Measurements from ENCODE around the gene METTL5. TPM values are rescaled to one million over a fixed set of nuclear protein-coding genes. Genes with fewer than 3 reads are reported as not detected.

The METTL5 gene
- total RNA-seq, 1 donor from 2014 or later, result 49.4 TPM

- TF ChIP-seq CTCF (conservative IDR thresholded peaks at IDR 0.05), result no peak
- Mint-ChIP-seq H3K4me3 (no peak overlapping the region), H3K36me3 (no peaks in the 10 kb centered on the region), H3K27me3 (no peaks in the 10 kb centered on the region), H3K27ac (no peak overlapping the region), H3K9me3 (no peaks in the 10 kb centered on the region), H3K4me1 (ENCODE audit: unreplicated experiment) (peaks cover 13% of the 10 kb centered on the region)
- no peak for DNase-seq (ENCODE audit: extremely low spot score, unreplicated experiment)
Observed at GRCh38 chr2:169772651-169773050, 52.1 kb downstream of the METTL5 start.

GRCh38 chr2:169771612-169772011 lies 53.1 kb downstream of the METTL5 start:
- Mint-ChIP-seq H3K9me3 (no peaks in the 10 kb centered on the region), H3K27ac (no peak overlapping the region), H3K36me3 (no peaks in the 10 kb centered on the region), H3K27me3 (no peaks in the 10 kb centered on the region), H3K4me1 (ENCODE audit: unreplicated experiment) (peaks cover 10% of the 10 kb centered on the region), H3K4me3 (no peak overlapping the region)
- no peak for TF ChIP-seq CTCF (conservative IDR thresholded peaks at IDR 0.05)
- no peak for DNase-seq (ENCODE audit: extremely low spot score, unreplicated experiment)

- TF ChIP-seq CTCF (conservative IDR thresholded peaks at IDR 0.05), result no peak
- H3K27ac Mint-ChIP-seq, result no peak overlapping the region
- no peak overlapping the region for H3K4me3 Mint-ChIP-seq
- no peaks in the 10 kb centered on the region for H3K36me3 Mint-ChIP-seq
- no peaks in the 10 kb centered on the region for H3K9me3 Mint-ChIP-seq
- DNase-seq (ENCODE audit: extremely low spot score, unreplicated experiment), result no peak
- H3K4me1 Mint-ChIP-seq (ENCODE audit: unreplicated experiment), result peaks cover 4% of the 10 kb centered on the region
- no peaks in the 10 kb centered on the region for H3K27me3 Mint-ChIP-seq
Observed at GRCh38 chr2:169771021-169771420, 53.7 kb downstream of the METTL5 start.

GRCh38 chr2:169768262-169768995 lies 56.3 kb downstream of the METTL5 start:
- Mint-ChIP-seq H3K9me3 (no peaks in the 10 kb centered on the region), H3K27me3 (no peaks in the 10 kb centered on the region), H3K36me3 (no peaks in the 10 kb centered on the region), H3K4me3 (no peak overlapping the region), H3K4me1 (ENCODE audit: unreplicated experiment) (no peaks in the 10 kb centered on the region), H3K27ac (no peak overlapping the region)
- TF ChIP-seq CTCF (conservative IDR thresholded peaks at IDR 0.05), result no peak
- peak; percentile 69 for DNase-seq (ENCODE audit: extremely low spot score, unreplicated experiment)

GRCh38 chr2:169767243-169767888 lies 57.3 kb downstream of the METTL5 start:
- Mint-ChIP-seq H3K4me3 (no peak overlapping the region), H3K4me1 (ENCODE audit: unreplicated experiment) (no peaks in the 10 kb centered on the region), H3K27ac (no peak overlapping the region), H3K27me3 (no peaks in the 10 kb centered on the region), H3K36me3 (peaks cover 4% of the 10 kb centered on the region), H3K9me3 (no peaks in the 10 kb centered on the region)
- peak; percentile 77 for TF ChIP-seq CTCF (conservative IDR thresholded peaks at IDR 0.05)
- DNase-seq (ENCODE audit: extremely low spot score, unreplicated experiment), result no peak

Measured in type B pancreatic cell (in vitro differentiated cells).